GM10248 (cell line): ENCODE results near the gene MAP7D2.

Experiments
- CTCF ChIA-PET: fragments of 300-600 bp; sonication (Branson Sonifier 250); formaldehyde crosslinking; extraction: SDS; loops from one replicate; lab custom pipeline; 2021; ENCODE audit warnings: antibody characterized with exemption; lab: Yijun Ruan, JAX
- POLR2A ChIA-PET: fragments of 350-650 bp; sonication (Branson Sonifier 250); formaldehyde crosslinking; extraction: SDS; loops from one replicate; lab custom pipeline; 2020; ENCODE audit warnings: antibody characterized with exemption; lab: Yijun Ruan, JAX
- DNase-seq: peaks from one replicate; pipeline ENCODE4 v3.0.0; 2012; ENCODE audit errors: extremely low spot score
- TF ChIP-seq, protein P1 (sequence below): IDR thresholded peaks from 2 replicates; pipeline ENCODE4 v1.5.1; 2012; ENCODE audit warnings: mild to moderate bottlenecking, low read depth; ENCODE audit errors: extremely low read depth, missing control alignments, control extremely low read depth

The MAP7D2 gene

DNA sequence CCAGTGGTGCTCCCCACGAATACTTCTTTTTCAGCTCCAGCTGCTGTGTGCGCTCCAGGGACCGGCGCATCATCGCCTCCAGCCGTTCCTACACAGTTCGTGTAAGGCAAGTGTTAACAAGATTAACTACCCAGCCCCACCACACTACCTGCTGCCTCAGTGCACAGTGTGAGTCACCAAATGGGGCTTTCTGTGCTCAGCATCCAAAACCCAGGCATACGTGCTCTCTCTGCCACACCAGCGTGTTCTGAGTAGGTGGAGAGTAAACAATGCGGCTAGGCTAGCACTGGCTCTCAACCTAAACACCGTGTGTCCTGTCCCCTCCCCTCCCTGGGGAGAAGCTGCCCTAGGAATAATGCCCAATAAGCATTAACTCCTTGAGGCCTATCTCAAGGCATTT is 60.0 kb downstream of the MAP7D2 start:
- DNase-seq = no peak
- ChIA-PET CTCF (interaction anchor here (1.1 kb wide), 1 partner anchor 11 kb away, joined by 3 read pairs; no protein-coding TSS in a partner anchor), POLR2A (interaction anchor here (0.5 kb wide), 1 partner anchor 460 kb away, joined by 3 read pairs; no protein-coding TSS in a partner anchor)
- TF ChIP-seq, protein P1, sequence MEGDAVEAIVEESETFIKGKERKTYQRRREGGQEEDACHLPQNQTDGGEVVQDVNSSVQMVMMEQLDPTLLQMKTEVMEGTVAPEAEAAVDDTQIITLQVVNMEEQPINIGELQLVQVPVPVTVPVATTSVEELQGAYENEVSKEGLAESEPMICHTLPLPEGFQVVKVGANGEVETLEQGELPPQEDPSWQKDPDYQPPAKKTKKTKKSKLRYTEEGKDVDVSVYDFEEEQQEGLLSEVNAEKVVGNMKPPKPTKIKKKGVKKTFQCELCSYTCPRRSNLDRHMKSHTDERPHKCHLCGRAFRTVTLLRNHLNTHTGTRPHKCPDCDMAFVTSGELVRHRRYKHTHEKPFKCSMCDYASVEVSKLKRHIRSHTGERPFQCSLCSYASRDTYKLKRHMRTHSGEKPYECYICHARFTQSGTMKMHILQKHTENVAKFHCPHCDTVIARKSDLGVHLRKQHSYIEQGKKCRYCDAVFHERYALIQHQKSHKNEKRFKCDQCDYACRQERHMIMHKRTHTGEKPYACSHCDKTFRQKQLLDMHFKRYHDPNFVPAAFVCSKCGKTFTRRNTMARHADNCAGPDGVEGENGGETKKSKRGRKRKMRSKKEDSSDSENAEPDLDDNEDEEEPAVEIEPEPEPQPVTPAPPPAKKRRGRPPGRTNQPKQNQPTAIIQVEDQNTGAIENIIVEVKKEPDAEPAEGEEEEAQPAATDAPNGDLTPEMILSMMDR = no peak

DNA sequence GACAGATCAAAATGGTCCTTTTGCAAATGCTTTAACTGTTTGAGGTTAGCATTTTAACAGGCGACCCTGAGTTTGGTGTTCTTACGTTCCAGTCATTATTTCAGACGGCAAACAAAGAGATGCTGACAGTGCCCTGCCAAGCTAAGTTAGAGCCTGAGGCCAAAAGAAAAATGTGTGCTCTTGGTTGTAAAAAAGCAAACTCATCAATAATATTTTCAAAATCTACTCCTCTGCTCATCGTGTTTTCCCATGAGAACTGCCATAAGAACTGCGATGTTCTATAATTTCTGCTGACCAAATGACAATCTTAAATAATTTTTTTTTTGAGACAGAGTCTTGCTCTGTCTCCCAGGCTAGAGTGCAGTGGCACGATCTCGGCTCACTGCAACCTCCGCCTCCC is 63.2 kb downstream of the MAP7D2 start:
- ChIA-PET POLR2A (no interaction called here), CTCF (no interaction called here)
- no peak for DNase-seq
- TF ChIP-seq, protein P1 = no peak

DNA sequence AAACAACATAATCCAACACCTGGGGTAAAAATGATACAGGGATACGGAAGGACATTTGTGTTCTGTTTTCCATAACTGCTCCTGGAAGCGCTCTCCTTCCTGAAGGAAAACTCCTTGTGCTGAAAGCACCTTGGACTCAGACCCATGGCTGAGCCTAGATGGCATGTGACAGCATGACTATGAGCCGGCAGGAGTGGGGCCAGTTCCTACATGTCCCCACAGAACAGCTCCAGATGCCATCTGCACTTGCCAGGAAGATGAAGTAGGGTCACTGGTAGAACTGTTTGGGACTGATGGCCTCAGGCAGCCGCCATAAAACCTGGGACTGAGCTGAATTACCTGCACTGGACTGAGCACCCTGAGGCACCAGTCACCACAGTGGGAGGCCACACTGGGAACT is 69.8 kb downstream of the MAP7D2 start:
- TF ChIP-seq, protein P1 = no peak
- CTCF ChIA-PET = interaction anchor here (1.0 kb wide), 1 partner anchor 675 kb away, joined by 3 read pairs; no protein-coding TSS in a partner anchor
- POLR2A ChIA-PET = no interaction called here
- no peak for DNase-seq

DNA sequence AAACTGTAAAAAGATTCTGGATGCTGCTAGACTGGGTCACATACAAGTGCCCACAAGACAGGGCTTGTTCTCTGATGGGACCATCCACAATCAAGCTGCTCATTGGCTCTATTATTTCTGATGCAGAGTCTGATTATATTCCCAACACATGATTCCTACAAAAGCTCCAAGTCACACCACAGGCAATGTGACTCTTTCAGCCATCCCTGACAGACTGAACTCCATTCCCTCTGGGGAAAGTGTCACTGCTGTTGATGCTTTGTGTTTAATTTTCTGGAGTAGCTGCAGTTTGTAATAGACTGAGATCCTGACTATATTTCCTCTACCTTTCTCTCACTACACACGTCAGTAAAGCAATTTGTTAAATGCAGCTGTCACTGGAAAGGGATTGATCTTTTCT is 70.5 kb downstream of the MAP7D2 start:
- CTCF ChIA-PET = interaction anchor here (1.0 kb wide), 1 partner anchor 675 kb away, joined by 3 read pairs; no protein-coding TSS in a partner anchor
- DNase-seq = no peak
- TF ChIP-seq, protein P1 = no peak
- POLR2A ChIA-PET = no interaction called here

DNA sequence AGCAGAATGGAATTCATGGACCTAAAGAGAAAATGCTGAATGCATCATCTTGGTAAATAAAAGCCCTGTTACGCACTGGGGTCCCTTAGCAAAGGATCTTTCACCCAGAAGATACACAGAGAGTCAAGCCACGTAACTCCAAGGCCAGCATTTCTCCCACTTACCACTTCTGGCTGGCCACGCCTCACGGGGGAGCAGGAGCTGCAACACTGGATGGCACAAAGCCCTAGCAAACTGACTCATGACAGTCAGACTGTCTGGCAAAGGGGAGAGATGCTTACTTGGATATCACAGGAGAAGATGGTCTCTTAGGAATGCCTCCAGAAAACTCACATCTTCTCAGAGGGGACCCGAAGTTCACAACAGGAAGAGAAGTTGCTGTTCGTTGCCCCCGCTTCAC is 74.5 kb downstream of the MAP7D2 start:
- ChIA-PET POLR2A (no interaction called here), CTCF (no interaction called here)
- no peak for DNase-seq
- TF ChIP-seq, protein P1 = no peak

DNA sequence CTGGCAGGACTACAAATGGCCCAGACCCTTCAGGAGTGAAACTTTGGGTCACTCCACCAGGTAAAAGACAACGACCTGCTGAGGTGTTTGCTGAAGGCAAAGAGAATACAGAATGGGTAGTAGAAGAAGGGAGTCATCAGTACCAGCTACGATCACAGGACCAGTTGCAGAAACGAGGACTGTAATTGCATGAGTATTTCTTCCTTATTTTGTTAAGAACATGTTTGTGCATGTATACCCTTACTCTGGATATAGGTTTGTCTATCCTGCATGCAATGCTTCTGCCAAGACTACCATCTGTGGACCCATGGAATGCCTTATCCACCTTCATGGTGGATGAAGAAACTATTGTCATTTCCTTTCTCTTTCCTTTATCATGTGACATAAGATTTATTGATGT is 77.7 kb downstream of the MAP7D2 start:
- ChIA-PET POLR2A (no interaction called here), CTCF (no interaction called here)
- no peak for DNase-seq
- TF ChIP-seq, protein P1 = no peak
